ENCODE data around the gene MBD1. TPM values are rescaled to one million over a fixed set of nuclear protein-coding genes. Genes with fewer than 3 reads are reported as not detected.
"Not testable (repeated sequence)": the region's sequence is repeated elsewhere in the genome, so short reads cannot be mapped to it uniquely, and the experiment has no call there.

The MBD1 gene
- total RNA-seq, 4 donors from 2014 or later: 71.1 to 91.0 (median 82.2) TPM

- no peak for ATAC-seq
- Histone ChIP-seq H3K4me3 (no peak overlapping the region), H3K9me3 (no peaks in the 10 kb centered on the region), H3K36me3 (no peaks in the 10 kb centered on the region), H3K27me3 (no peaks in the 10 kb centered on the region), H3K27ac (no peak overlapping the region), H3K4me1 (no peaks in the 10 kb centered on the region)
- TF ChIP-seq POLR2AphosphoS5 (IDR thresholded peaks at IDR 0.05): no peak
- no peak for TF ChIP-seq CTCF (IDR thresholded peaks at IDR 0.05)
- 77 to 83% methylated on average over 1 to 3 of the region's 4 CpGs for WGBS, 2 donors (ENCODE audit: low coverage in 1 of 2)
Measured at GRCh38 chr18:50231621-50232020, 49.7 kb downstream of the MBD1 start.

GRCh38 chr18:50220249-50220648 lies 61.1 kb downstream of the MBD1 start:
- ATAC-seq, H3K4me3 ChIP-seq, H3K27ac ChIP-seq, H3K36me3 ChIP-seq, H3K4me1 ChIP-seq, H3K27me3 ChIP-seq: not testable (repeated sequence)
- peaks cover 0 to 13% (median 0%) of the 10 kb centered on the region in 3 donors for H3K9me3 ChIP-seq
- WGBS, 2 donors (ENCODE audit: low coverage in 1 of 2): 67 to 73% methylated on average over 4 of the region's 4 CpGs

Small RNAs within 50 kb of the gene (small RNA-seq; reads per million reads assigned to genes)
- 0.18 to 0.82 (median 0.38) reads per million in 4 donors for gene RNA5SP458

Other genes with a start within 250 kb of the MBD1 start
- gene MYO5B, start 86.4 kb downstream of the MBD1 start, total RNA-seq: 10 to 100 TPM in 1 of 4 donors, 1 to 10 TPM in 3; 1.9 to 18.3 (median 4.4) TPM
- under 1 TPM in 1 of 4 donors, not detected in 3; 0.45 TPM for gene CFAP53, start 15.0 kb downstream of the MBD1 start, total RNA-seq
- 10 to 100 TPM; 44.4 to 54.9 (median 51.5) TPM for gene CXXC1, start 6.2 kb upstream of the MBD1 start, total RNA-seq
- under 1 TPM in 2 of 4 donors, not detected in 2; 0.13 to 0.77 TPM for gene SKA1, start 93.5 kb upstream of the MBD1 start, total RNA-seq